ENCODE measurements around the gene HMGN2.

- TF ChIP-seq CTCF (conservative IDR thresholded peaks at IDR 0.05 in 1 of 2, IDR thresholded peaks at IDR 0.05 in 1 of 2; ENCODE audit: low read depth in 1 of 2, low read length in 2 of 2) = no peak
- no peak for TF ChIP-seq EZH2 (IDR thresholded peaks at IDR 0.05; ENCODE audit: low read length, missing control alignments)
Measured at GRCh38 chr1:26459148-26459547, 13.1 kb upstream of the HMGN2 start.
